Pancreas (tissue), 10 donors: ENCODE measurements around the gene CDC14A. TPM values are rescaled to one million over a fixed set of nuclear protein-coding genes. Genes with fewer than 3 reads are reported as not detected.

ENCODE experiments used
- ATAC-seq, 4 donors: fragments of 200-7000 bp; cut with Tn5 transposase; one replicate each; pipeline versions ENCODE4 v1.8.0 to v1.9.1; 2020; ENCODE audit warnings: mild to moderate bottlenecking in 4 of 4, moderate library complexity in 4 of 4
- DNase-seq, 6 donors: peaks; one replicate each; pipeline ENCODE4 v3.0.0-alpha.2; 2020
- FAIRE-seq: peaks from 2 replicates; lab custom pipeline; 2012; peaks lifted over from hg19 to GRCh38; lab: Jason Lieb, UNC
- H3K27ac ChIP-seq, 4 donors: fragments of 200-600 bp; sonication (generic); 1 replicate in 3 of 4; 2 replicates in 1 of 4; pipeline versions ENCODE4 v1.5.0 to v1.8.0; 2020
- H3K27me3 ChIP-seq, 4 donors: fragments of 200-600 bp; one replicate each; pipeline ENCODE4 v1.8.0; 2021
- H3K36me3 ChIP-seq, 3 donors: fragments of 200-600 bp; sonication (generic) in 1 of 3; one replicate each; pipeline versions ENCODE4 v1.5.0 to v1.8.0; 2020 to 2021
- H3K4me1 ChIP-seq, 3 donors: fragments of 200-600 bp; one replicate each; pipeline ENCODE4 v1.8.0; 2021
- H3K4me3 ChIP-seq, 4 donors: fragments of 200-600 bp; sonication (generic) in 2 of 4; one replicate each; pipeline versions ENCODE4 v1.5.0 to v1.8.0; 2020 to 2021
- H3K9me3 ChIP-seq, 4 donors: fragments of 200-600 bp; one replicate each; pipeline ENCODE4 v1.8.0; 2021
- CTCF ChIP-seq, 4 donors: fragments of 200-600 bp; sonication (generic) in 3 of 4; IDR thresholded peaks; one replicate each; pipeline versions ENCODE4 v1.5.0 to v1.8.0; 2021; ENCODE audit warnings: antibody characterized with exemption in 4 of 4
- WGBS, 2 donors: extraction: QIAGEN DNeasy Blood & Tissue Kit; methylation state at CpG; one replicate each; pipeline ENCODE4 v1.1.7; 2013; 5-methylcytosine and 5-hydroxymethylcytosine counted together
- intact Hi-C, 3 donors: fragments of 100-400 bp; cut with DNase I; formaldehyde crosslinking; loops; one replicate each; pipeline versions ENCODE4 v1.11.1 to v1.14.2; 2022
- polyA plus RNA-seq, 2 donors: library from polyadenylated mRNA; stranded (reverse); fragments of 200-250 nt; gene quantifications; one replicate each; pipeline ENCODE4 v1.2.3, GENCODE V29; 2013
- total RNA-seq, 6 donors: library from RNA; stranded (reverse); fragmentation: NEBNext Ultra II Directional in 4 of 6; extraction: Animal tissue kit (Norgen Biotek cat#: 25700) in 4 of 6; gene quantifications; one replicate each; pipeline versions ENCODE4 v1.2.1 to v1.2.4, GENCODE V29; 2021 to 2023
- donor health status: healthy with polysubstance abuse.
- donor health status: DM: no; HTN: no; CAD: no; lungs with moderate emphysema.
- donor health status: DM: no; HTN: no; CAD: no.
- donor health status: control.
- donor health status: control.
- donor health status: Bipolar disorder and iron deficiency.
- donor health status: DM: yes; HTN: yes; CAD: no.
- donor health status: DM: no; HTN: no; CAD: no.
- donor health status: DM: no; HTN: no; CAD: no.
- donor health status: DM: yes; HTN: yes; CAD: no.

Gene CDC14A
- total and polyA plus RNA-seq, 8 donors: 1.4 to 5.2 (median 3.0) TPM

- H3K4me1 ChIP-seq: no peaks in the 10 kb centered on the region
- 74 to 82% methylated on average over 4 of the region's 4 CpGs for WGBS, 2 donors
- H3K27ac ChIP-seq: no peak overlapping the region
- H3K36me3 ChIP-seq: no peaks in the 10 kb centered on the region
- no peaks in the 10 kb centered on the region for H3K27me3 ChIP-seq
- no peak for FAIRE-seq
- H3K9me3 ChIP-seq: no peaks in the 10 kb centered on the region
- no peak for ATAC-seq
- no peak for TF ChIP-seq CTCF (IDR thresholded peaks at IDR 0.05)
- no peak overlapping the region for H3K4me3 ChIP-seq
- DNase-seq: no peak
- intact Hi-C loops: no loop called here
Measured at GRCh38 chr1:100524355-100524754, 172.0 kb downstream of the CDC14A start.

- TF ChIP-seq CTCF (IDR thresholded peaks at IDR 0.05): no peak
- no peak overlapping the region for H3K4me3 ChIP-seq
- no peaks in the 10 kb centered on the region for H3K9me3 ChIP-seq
- no peak overlapping the region for H3K27ac ChIP-seq
- 86 to 89% methylated on average over 2 of the region's 2 CpGs for WGBS, 2 donors
- no peaks in the 10 kb centered on the region for H3K27me3 ChIP-seq
- intact Hi-C loops: no loop called here
- no peaks in the 10 kb centered on the region for H3K36me3 ChIP-seq
- no peak for DNase-seq
- no peaks in the 10 kb centered on the region for H3K4me1 ChIP-seq
- no peak for FAIRE-seq
- ATAC-seq: no peak
Measured at GRCh38 chr1:100526894-100527293, 174.6 kb downstream of the CDC14A start.

GRCh38 chr1:100528871-100529270 lies 176.6 kb downstream of the CDC14A start:
- FAIRE-seq: no peak
- Histone ChIP-seq H3K36me3 (no peaks in the 10 kb centered on the region), H3K27ac (no peak overlapping the region), H3K4me3 (no peak overlapping the region), H3K4me1 (no peaks in the 10 kb centered on the region), H3K27me3 (no peaks in the 10 kb centered on the region), H3K9me3 (no peaks in the 10 kb centered on the region)
- ATAC-seq: no peak
- intact Hi-C loops: no loop called here
- WGBS, 2 donors: 8 to 12% methylated on average over 2 of the region's 2 CpGs
- DNase-seq: no peak
- TF ChIP-seq CTCF (IDR thresholded peaks at IDR 0.05): no peak

- no peak for TF ChIP-seq CTCF (IDR thresholded peaks at IDR 0.05)
- ATAC-seq (no peak), FAIRE-seq (no peak), DNase-seq (no peak)
- H3K4me1 ChIP-seq: no peaks in the 10 kb centered on the region
- H3K27me3 ChIP-seq: no peaks in the 10 kb centered on the region
- H3K36me3 ChIP-seq: no peaks in the 10 kb centered on the region
- no peak overlapping the region for H3K27ac ChIP-seq
- H3K9me3 ChIP-seq: no peaks in the 10 kb centered on the region
- WGBS, 2 donors: 79 to 83% methylated on average over 5 of the region's 5 CpGs
- H3K4me3 ChIP-seq: no peak overlapping the region
- intact Hi-C loops: no loop called here
Measured at GRCh38 chr1:100530141-100530540, 177.8 kb downstream of the CDC14A start.

GRCh38 chr1:100530880-100531487 lies 178.7 kb downstream of the CDC14A start:
- intact Hi-C loops: no loop called here
- peak in 3 of 4 donors; percentile 61 to 83 (median 82) for ATAC-seq

More at GRCh38 chr1:100530880-100531487, 178.7 kb downstream of the CDC14A start:
- 68 to 71% methylated on average over 3 of the region's 3 CpGs for WGBS, 2 donors
- Histone ChIP-seq H3K36me3 (no peaks in the 10 kb centered on the region), H3K4me1 (no peaks in the 10 kb centered on the region), H3K27ac (peak overlapping the region in 1 of 4 donors; percentile 12), H3K4me3 (no peak overlapping the region), H3K9me3 (no peaks in the 10 kb centered on the region), H3K27me3 (no peaks in the 10 kb centered on the region)
- no peak for FAIRE-seq
- no peak for TF ChIP-seq CTCF (IDR thresholded peaks at IDR 0.05)
- DNase-seq: no peak
